Measurements from ENCODE around the gene AUH.
"Not testable (repeated sequence)": the region's sequence is repeated elsewhere in the genome, so short reads cannot be mapped to it uniquely, and the experiment has no call there.

The AUH gene

DNA sequence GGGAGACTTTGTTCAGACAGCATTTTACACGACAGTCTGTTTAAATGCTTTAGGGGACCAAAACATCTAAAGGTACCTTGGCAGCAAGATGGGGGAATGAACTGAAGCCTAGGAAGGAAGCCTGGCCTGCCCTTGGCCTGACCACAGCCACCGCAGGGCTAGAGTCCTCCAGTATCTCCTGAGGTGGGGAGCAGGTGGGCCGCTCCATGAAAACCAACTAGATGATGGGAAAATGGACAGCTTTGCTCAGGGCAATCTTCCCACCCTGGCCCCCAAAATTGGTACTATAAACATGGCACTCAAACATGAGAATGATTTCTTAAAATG is 153.3 kb downstream of the AUH start:
- no peak overlapping the region for H3K9ac ChIP-seq (ENCODE audit: low read depth in 1 of 2, low read length in 2 of 2)
- no peaks in the 10 kb centered on the region for H3K36me3 ChIP-seq (ENCODE audit: control insufficient read depth in 2 of 2, insufficient read depth in 2 of 2, low read length in 2 of 2)
- H3K9me3 ChIP-seq (ENCODE audit: control insufficient read depth in 2 of 2, low read length in 2 of 2), result no peaks in the 10 kb centered on the region
- peak overlapping the region in 1 of 2 donors; percentile 35 for H3K4me3 ChIP-seq (ENCODE audit: low read length in 2 of 2)
- peak overlapping the region; percentile 7 to 48 for H3K27ac ChIP-seq (ENCODE audit: low read depth in 2 of 2, low read length in 2 of 2)
- no peaks in the 10 kb centered on the region for H3K27me3 ChIP-seq (ENCODE audit: control insufficient read depth in 2 of 2, insufficient read depth in 2 of 2, low read length in 2 of 2)
- H3K4me1 ChIP-seq (ENCODE audit: control insufficient read depth in 2 of 2, insufficient read depth in 2 of 2, low read length in 2 of 2), result peaks cover 11 to 27% of the 10 kb centered on the region in 2 donors

DNA sequence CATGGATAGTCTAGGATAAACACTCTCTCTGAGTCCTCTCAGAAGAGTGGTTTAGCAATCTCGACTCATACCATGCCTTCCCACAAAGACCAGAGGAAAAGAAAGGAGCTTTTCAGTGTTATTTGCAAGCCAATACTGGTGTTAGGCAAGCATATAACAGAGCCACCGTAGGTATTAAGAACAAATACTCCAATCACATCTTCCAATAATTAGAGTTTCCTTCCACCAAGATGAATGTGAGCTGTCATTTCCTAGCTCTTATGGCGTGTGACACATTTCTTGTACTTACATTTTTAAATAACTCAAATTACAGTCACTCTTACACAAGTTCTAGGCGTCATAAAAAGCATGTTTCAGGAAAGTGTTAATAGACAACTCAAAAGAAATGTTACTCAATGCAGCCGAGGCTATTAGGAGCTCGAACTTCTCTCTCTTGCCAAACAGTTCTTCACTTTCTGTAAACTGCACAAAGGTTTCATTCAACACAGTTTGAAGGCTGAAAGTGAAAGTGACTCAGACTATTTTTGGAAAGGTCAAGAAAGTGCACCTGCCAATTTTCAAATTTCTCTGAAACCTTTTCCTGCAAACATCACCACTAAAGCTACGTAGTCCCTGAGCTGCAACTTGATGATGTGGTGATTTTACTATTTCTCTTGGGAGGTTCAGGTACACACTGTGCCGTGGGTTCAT is 153.8 kb downstream of the AUH start:
- Histone ChIP-seq H3K36me3 (ENCODE audit: control insufficient read depth in 2 of 2, insufficient read depth in 2 of 2, low read length in 2 of 2) (no peaks in the 10 kb centered on the region), H3K27ac (ENCODE audit: low read depth in 2 of 2, low read length in 2 of 2) (peak overlapping the region; percentile 7 to 48), H3K9ac (ENCODE audit: low read depth in 1 of 2, low read length in 2 of 2) (no peak overlapping the region), H3K4me3 (ENCODE audit: low read length in 2 of 2) (peak overlapping the region in 1 of 2 donors; percentile 35), H3K4me1 (ENCODE audit: control insufficient read depth in 2 of 2, insufficient read depth in 2 of 2, low read length in 2 of 2) (peaks cover 11 to 22% of the 10 kb centered on the region in 2 donors), H3K27me3 (ENCODE audit: control insufficient read depth in 2 of 2, insufficient read depth in 2 of 2, low read length in 2 of 2) (no peaks in the 10 kb centered on the region), H3K9me3 (ENCODE audit: control insufficient read depth in 2 of 2, low read length in 2 of 2) (no peaks in the 10 kb centered on the region)

DNA sequence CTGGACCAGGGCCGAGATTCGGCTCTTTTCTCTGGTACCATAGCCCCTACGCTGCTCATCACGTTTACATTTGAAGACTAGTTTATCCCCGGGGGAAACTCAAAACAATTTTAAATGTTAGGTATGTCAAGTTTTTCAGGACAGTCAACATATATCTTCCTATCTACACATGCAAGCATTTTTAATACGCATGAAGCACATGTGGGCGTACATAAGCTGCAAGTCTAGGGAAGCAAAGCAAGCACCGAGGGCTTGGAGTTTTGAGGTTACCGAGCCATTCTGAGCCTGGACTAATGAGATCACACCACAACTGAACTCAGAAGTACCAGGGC is 154.4 kb downstream of the AUH start:
- Histone ChIP-seq H3K36me3 (ENCODE audit: control insufficient read depth in 2 of 2, insufficient read depth in 2 of 2, low read length in 2 of 2) (no peaks in the 10 kb centered on the region), H3K27ac (ENCODE audit: low read depth in 2 of 2, low read length in 2 of 2) (peak overlapping the region; percentile 7 to 48), H3K4me1 (ENCODE audit: control insufficient read depth in 2 of 2, insufficient read depth in 2 of 2, low read length in 2 of 2) (peaks cover 11 to 18% of the 10 kb centered on the region in 2 donors), H3K9ac (ENCODE audit: low read depth in 1 of 2, low read length in 2 of 2) (no peak overlapping the region), H3K9me3 (ENCODE audit: control insufficient read depth in 2 of 2, low read length in 2 of 2) (no peaks in the 10 kb centered on the region), H3K27me3 (ENCODE audit: control insufficient read depth in 2 of 2, insufficient read depth in 2 of 2, low read length in 2 of 2) (no peaks in the 10 kb centered on the region), H3K4me3 (ENCODE audit: low read length in 2 of 2) (peak overlapping the region in 1 of 2 donors; percentile 35)

DNA sequence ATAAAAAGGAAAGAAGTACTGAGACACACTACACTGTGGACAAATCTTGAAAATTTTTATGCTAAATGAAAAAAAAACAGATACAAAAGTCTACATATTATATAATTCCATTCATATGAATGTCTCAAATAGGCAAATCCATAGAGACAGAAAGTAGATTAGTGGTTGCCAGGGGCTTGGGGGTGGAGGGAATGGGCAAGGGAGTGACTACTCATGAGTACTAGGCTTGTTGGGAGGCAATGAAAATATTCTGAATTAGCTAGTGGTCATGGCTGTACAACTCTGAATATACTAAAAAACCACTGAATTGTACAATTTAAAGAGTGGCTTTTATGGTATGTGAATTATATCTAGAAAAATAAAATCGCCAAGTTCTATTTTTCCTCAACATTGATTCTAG is 154.9 kb downstream of the AUH start:
- H3K9me3 ChIP-seq (ENCODE audit: control insufficient read depth in 2 of 2, low read length in 2 of 2), result no peaks in the 10 kb centered on the region
- H3K27me3 ChIP-seq (ENCODE audit: control insufficient read depth in 2 of 2, insufficient read depth in 2 of 2, low read length in 2 of 2), result no peaks in the 10 kb centered on the region
- no peak overlapping the region for H3K9ac ChIP-seq (ENCODE audit: low read depth in 1 of 2, low read length in 2 of 2)
- H3K4me1 ChIP-seq (ENCODE audit: control insufficient read depth in 2 of 2, insufficient read depth in 2 of 2, low read length in 2 of 2), result peaks cover 11 to 15% of the 10 kb centered on the region in 2 donors
- no peaks in the 10 kb centered on the region for H3K36me3 ChIP-seq (ENCODE audit: control insufficient read depth in 2 of 2, insufficient read depth in 2 of 2, low read length in 2 of 2)
- H3K27ac ChIP-seq (ENCODE audit: low read depth in 2 of 2, low read length in 2 of 2), result no peak overlapping the region
- no peak overlapping the region for H3K4me3 ChIP-seq (ENCODE audit: low read length in 2 of 2)

DNA sequence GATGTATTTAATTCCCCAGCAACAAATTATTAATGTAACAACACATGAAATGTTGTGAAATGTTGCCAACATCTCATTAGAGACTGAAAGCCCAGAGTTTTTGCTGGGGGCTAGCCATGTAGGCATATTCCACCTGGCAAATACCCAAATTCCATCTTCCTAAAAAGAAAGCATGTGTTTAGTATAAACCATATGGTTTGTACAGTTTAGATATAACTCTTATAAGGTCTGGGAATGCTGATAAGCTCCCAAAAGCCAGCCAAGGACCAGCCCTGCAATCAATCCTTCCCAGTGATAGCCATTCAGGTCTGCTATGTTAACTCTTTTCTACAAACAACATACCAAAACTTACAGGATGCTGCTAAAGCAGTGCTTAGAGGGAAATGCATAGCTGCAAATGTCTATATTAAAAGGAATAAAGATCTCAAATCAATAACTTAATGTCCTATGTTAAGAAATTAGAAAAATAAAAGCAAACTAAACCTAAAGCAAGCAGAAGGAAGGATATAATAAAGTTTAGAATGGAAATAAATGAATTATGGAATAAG is 158.9 kb downstream of the AUH start:
- Histone ChIP-seq H3K4me3 (ENCODE audit: low read length in 2 of 2) (no peak overlapping the region), H3K9me3 (ENCODE audit: control insufficient read depth in 2 of 2, low read length in 2 of 2) (no peaks in the 10 kb centered on the region), H3K27ac (ENCODE audit: low read depth in 2 of 2, low read length in 2 of 2) (no peak overlapping the region), H3K27me3 (ENCODE audit: control insufficient read depth in 2 of 2, insufficient read depth in 2 of 2, low read length in 2 of 2) (no peaks in the 10 kb centered on the region), H3K4me1 (ENCODE audit: control insufficient read depth in 2 of 2, insufficient read depth in 2 of 2, low read length in 2 of 2) (peaks cover 5 to 11% of the 10 kb centered on the region in 2 donors), H3K36me3 (ENCODE audit: control insufficient read depth in 2 of 2, insufficient read depth in 2 of 2, low read length in 2 of 2) (no peaks in the 10 kb centered on the region), H3K9ac (ENCODE audit: low read depth in 1 of 2, low read length in 2 of 2) (no peak overlapping the region)

DNA sequence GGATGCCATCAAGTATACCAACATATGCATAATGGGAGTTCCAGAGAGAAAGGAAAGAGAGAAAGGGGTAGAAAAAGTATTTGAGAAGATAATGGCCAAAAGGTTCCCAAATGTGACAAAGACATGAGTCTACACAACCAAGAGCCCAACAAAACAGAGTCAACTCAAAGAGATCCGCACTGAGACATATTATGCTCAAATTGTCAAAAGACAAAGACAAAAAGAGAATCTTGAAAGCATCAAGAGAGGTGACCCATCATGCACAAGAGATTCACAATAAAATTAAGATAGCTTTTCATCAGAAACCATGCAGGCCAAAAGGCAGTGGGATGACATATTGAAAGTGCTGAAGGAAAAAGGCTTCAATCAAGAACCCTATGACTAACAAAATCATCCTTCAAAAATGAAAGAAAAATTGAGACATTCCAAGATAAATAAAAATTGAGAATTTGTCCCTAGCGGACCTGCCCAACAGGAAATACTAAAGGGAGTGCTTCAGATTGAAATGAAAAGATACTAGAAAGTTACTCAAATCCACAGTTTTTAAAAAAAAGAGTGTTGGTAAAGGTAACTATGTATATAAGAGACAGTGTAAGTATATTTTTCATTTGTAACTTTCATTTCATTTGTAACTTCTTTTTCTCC is 160.9 kb downstream of the AUH start:
- no peak overlapping the region for H3K9ac ChIP-seq (ENCODE audit: low read depth in 1 of 2, low read length in 2 of 2)
- peaks cover 16 to 26% of the 10 kb centered on the region in 2 donors for H3K4me1 ChIP-seq (ENCODE audit: control insufficient read depth in 2 of 2, insufficient read depth in 2 of 2, low read length in 2 of 2)
- no peak overlapping the region for H3K4me3 ChIP-seq (ENCODE audit: low read length in 2 of 2)
- no peak overlapping the region for H3K27ac ChIP-seq (ENCODE audit: low read depth in 2 of 2, low read length in 2 of 2)
- no peaks in the 10 kb centered on the region for H3K36me3 ChIP-seq (ENCODE audit: control insufficient read depth in 2 of 2, insufficient read depth in 2 of 2, low read length in 2 of 2)
- no peaks in the 10 kb centered on the region for H3K27me3 ChIP-seq (ENCODE audit: control insufficient read depth in 2 of 2, insufficient read depth in 2 of 2, low read length in 2 of 2)
- no peaks in the 10 kb centered on the region for H3K9me3 ChIP-seq (ENCODE audit: control insufficient read depth in 2 of 2, low read length in 2 of 2)

DNA sequence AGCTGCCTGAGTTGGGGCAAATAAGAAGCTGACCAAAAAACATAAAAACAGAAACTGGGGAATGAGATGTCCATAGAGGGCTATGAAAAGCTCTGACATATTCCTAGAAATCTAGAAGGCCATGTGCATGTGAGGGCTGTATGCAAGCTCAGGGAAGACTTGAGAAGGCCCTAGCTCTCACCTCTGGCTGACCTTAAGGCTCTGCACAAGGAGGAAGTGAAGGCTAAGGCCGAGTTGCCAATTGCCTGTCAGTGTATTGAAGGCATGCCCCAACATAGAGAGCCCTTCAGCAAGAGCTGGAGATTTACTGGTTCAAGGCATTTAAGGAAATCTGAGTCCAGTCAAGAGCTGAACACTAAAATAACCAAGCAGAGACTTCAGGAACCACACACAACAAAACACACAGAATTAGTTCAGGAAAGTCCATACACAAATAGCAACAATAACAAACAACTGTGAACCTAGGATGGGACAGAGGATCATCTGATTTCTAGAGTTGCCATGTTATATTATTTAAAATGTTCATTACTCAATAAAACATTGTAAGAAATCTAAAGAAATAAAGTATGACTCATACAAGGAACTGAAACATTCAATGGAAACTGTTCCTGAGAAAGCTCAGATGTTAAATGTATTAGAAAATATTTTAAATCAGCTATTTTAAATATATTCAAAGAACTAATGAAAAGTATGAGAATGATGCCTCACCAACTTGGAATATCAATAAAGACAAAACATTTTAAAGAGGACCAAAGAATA is 161.8 kb downstream of the AUH start:
- Histone ChIP-seq H3K27ac (ENCODE audit: low read depth in 2 of 2, low read length in 2 of 2) (peak overlapping the region in 1 of 2 donors; percentile 39), H3K9ac (ENCODE audit: low read depth in 1 of 2, low read length in 2 of 2) (no peak overlapping the region), H3K27me3 (ENCODE audit: control insufficient read depth in 2 of 2, insufficient read depth in 2 of 2, low read length in 2 of 2) (no peaks in the 10 kb centered on the region), H3K4me3 (ENCODE audit: low read length in 2 of 2) (no peak overlapping the region), H3K4me1 (ENCODE audit: control insufficient read depth in 2 of 2, insufficient read depth in 2 of 2, low read length in 2 of 2) (peaks cover 23 to 33% of the 10 kb centered on the region in 2 donors), H3K36me3 (ENCODE audit: control insufficient read depth in 2 of 2, insufficient read depth in 2 of 2, low read length in 2 of 2) (no peaks in the 10 kb centered on the region), H3K9me3 (ENCODE audit: control insufficient read depth in 2 of 2, low read length in 2 of 2) (no peaks in the 10 kb centered on the region)

DNA sequence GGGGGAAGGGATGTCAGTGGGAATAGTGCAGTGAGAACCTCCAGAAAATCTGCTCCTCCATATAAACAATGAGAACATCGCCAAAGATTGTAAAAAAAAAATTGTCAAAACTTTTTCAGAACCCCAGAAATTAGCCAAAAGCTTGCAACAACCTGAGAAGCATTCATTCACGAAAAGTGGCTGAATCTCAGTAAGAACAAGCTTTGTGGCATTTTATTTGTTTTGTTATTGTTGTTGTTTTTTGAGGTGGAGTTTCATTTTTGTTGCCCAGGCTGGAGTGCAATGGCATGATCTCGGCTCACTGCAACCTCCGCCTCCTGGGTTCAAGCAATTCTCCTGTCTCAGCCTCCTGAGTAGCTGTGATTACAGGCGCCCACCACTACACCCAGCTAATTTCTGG is 162.8 kb downstream of the AUH start:
- H3K27ac ChIP-seq (ENCODE audit: low read depth in 2 of 2, low read length in 2 of 2); H3K27me3 ChIP-seq (ENCODE audit: control insufficient read depth in 2 of 2, insufficient read depth in 2 of 2, low read length in 2 of 2); H3K36me3 ChIP-seq (ENCODE audit: control insufficient read depth in 2 of 2, insufficient read depth in 2 of 2, low read length in 2 of 2); H3K9ac ChIP-seq (ENCODE audit: low read depth in 1 of 2, low read length in 2 of 2); H3K4me3 ChIP-seq (ENCODE audit: low read length in 2 of 2); H3K9me3 ChIP-seq (ENCODE audit: control insufficient read depth in 2 of 2, low read length in 2 of 2): not testable (repeated sequence)
- peaks cover 33 to 44% of the 10 kb centered on the region in 2 donors for H3K4me1 ChIP-seq (ENCODE audit: control insufficient read depth in 2 of 2, insufficient read depth in 2 of 2, low read length in 2 of 2)

DNA sequence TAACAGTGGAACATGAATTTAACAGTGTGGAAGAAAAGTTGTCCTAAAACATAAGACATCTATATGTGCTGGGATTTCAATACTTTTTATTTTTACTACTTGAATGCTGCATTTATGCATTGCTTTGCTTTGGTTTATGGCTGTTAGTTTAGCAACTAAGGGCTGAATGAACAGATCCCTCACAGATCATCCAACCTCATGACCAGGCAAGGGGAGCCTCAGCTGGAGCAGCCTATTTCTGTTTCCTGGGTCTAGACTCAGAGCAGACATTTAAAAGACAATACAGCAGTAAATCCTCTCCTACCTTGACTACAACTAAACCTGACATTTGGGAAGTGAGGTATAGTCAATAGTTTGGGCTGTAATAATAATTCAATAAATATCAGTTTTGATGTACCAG is 163.3 kb downstream of the AUH start:
- H3K27ac ChIP-seq (ENCODE audit: low read depth in 2 of 2, low read length in 2 of 2), result no peak overlapping the region
- no peaks in the 10 kb centered on the region for H3K36me3 ChIP-seq (ENCODE audit: control insufficient read depth in 2 of 2, insufficient read depth in 2 of 2, low read length in 2 of 2)
- no peaks in the 10 kb centered on the region for H3K9me3 ChIP-seq (ENCODE audit: control insufficient read depth in 2 of 2, low read length in 2 of 2)
- H3K9ac ChIP-seq (ENCODE audit: low read depth in 1 of 2, low read length in 2 of 2), result no peak overlapping the region
- no peak overlapping the region for H3K4me3 ChIP-seq (ENCODE audit: low read length in 2 of 2)
- H3K4me1 ChIP-seq (ENCODE audit: control insufficient read depth in 2 of 2, insufficient read depth in 2 of 2, low read length in 2 of 2), result peaks cover 37 to 48% of the 10 kb centered on the region in 2 donors
- H3K27me3 ChIP-seq (ENCODE audit: control insufficient read depth in 2 of 2, insufficient read depth in 2 of 2, low read length in 2 of 2), result no peaks in the 10 kb centered on the region
